ENCODE results near the gene PLA2G2E.

PLA2G2E gene

GRCh38 chr1:19926296-19927129 is 3.1 kb upstream of the PLA2G2E start:
- no peak for FAIRE-seq

GRCh38 chr1:19925342-19926070 is 2.1 kb upstream of the PLA2G2E start:
- FAIRE-seq = no peak

GRCh38 chr1:19923953-19924346 is 533 bp upstream of the PLA2G2E start:
- no peak for FAIRE-seq

- FAIRE-seq = no peak
These were observed 1.3 kb downstream of the PLA2G2E start for GRCh38 chr1:19922015-19922688.

- FAIRE-seq = no peak
These were observed 2.1 kb downstream of the PLA2G2E start for GRCh38 chr1:19921310-19921709.

GRCh38 chr1:19920132-19920710 is 3.2 kb downstream of the PLA2G2E start:
- FAIRE-seq = no peak

- peak; percentile 96 for FAIRE-seq
These were observed 5.4 kb downstream of the PLA2G2E start for GRCh38 chr1:19918057-19918456.

- FAIRE-seq = no peak
These were observed 12.8 kb downstream of the PLA2G2E start for GRCh38 chr1:19910650-19911049.

GRCh38 chr1:19909971-19910370 is 13.4 kb downstream of the PLA2G2E start:
- no peak for FAIRE-seq

GRCh38 chr1:19909392-19909791 is 14.0 kb downstream of the PLA2G2E start:
- FAIRE-seq = no peak

- no peak for FAIRE-seq
These were observed 16.0 kb downstream of the PLA2G2E start for GRCh38 chr1:19907456-19907855.

- FAIRE-seq = no peak
These were observed 19.8 kb downstream of the PLA2G2E start for GRCh38 chr1:19903621-19904020.

- no peak for FAIRE-seq
These were observed 21.8 kb downstream of the PLA2G2E start for GRCh38 chr1:19901653-19902052.

- peak; percentile 81 for FAIRE-seq
These were observed 29.2 kb downstream of the PLA2G2E start for GRCh38 chr1:19894218-19894617.

GRCh38 chr1:19893687-19894086 is 29.7 kb downstream of the PLA2G2E start:
- FAIRE-seq = no peak

GRCh38 chr1:19892628-19893168 is 30.7 kb downstream of the PLA2G2E start:
- FAIRE-seq = no peak

- FAIRE-seq = no peak
These were observed 31.3 kb downstream of the PLA2G2E start for GRCh38 chr1:19892129-19892528.

GRCh38 chr1:19889656-19890055 is 33.8 kb downstream of the PLA2G2E start:
- no peak for FAIRE-seq

GRCh38 chr1:19888112-19888511 is 35.3 kb downstream of the PLA2G2E start:
- FAIRE-seq = no peak

GRCh38 chr1:19885821-19886220 is 37.6 kb downstream of the PLA2G2E start:
- no peak for FAIRE-seq

- FAIRE-seq = no peak
These were observed 39.1 kb downstream of the PLA2G2E start for GRCh38 chr1:19884312-19884711.

- no peak for FAIRE-seq
These were observed 41.0 kb downstream of the PLA2G2E start, which contains the start of gene OTUD3 for GRCh38 chr1:19882111-19883071. OTUD3 (plus strand) TSS chr1:19882395; CDS start chr1:19882514, 119 bp downstream.
